Neural progenitor cell (in vitro differentiated cells): ENCODE results near the gene SASH3. TPM values are rescaled to one million over a fixed set of nuclear protein-coding genes. Genes with fewer than 3 reads are reported as not detected.
A peak's percentile ranks its signal among the peaks of the same experiment; 100 is the strongest.

Experiments used
- DNase-seq: peaks from one replicate; pipeline ENCODE4 v3.0.0-alpha.2; 2016; ENCODE audit warnings: low spot score
- H2AFZ ChIP-seq: fragments of 200-600 bp; sonication (generic); replicated peaks from 2 replicates; pipeline ENCODE4 v1.6.1; 2016; ENCODE audit warnings: antibody characterized with exemption
- H3F3A ChIP-seq: fragments of 200-600 bp; sonication (generic); 2 replicates; pipeline ENCODE4 v1.6.1; 2016; ENCODE audit warnings: antibody characterized with exemption, low read depth
- H3K27ac ChIP-seq: fragments of 200-600 bp; sonication (generic); 2 replicates; pipeline ENCODE4 v1.5.1; 2016; ENCODE audit warnings: mild to moderate bottlenecking
- H3K27me3 ChIP-seq: fragments of 200-600 bp; sonication (generic); 2 replicates; pipeline ENCODE4 v1.6.1; 2016; ENCODE audit warnings: mild to moderate bottlenecking, moderate library complexity
- H3K36me3 ChIP-seq: fragments of 200-600 bp; sonication (generic); 2 replicates; pipeline ENCODE4 v1.5.1; 2016
- H3K4me1 ChIP-seq: fragments of 200-600 bp; sonication (generic); 2 replicates; pipeline ENCODE4 v1.6.1; 2016; ENCODE audit warnings: mixed run types
- H3K4me2 ChIP-seq: fragments of 200-600 bp; sonication (generic); 2 replicates; pipeline ENCODE4 v1.6.1; 2016
- H3K4me3 ChIP-seq: fragments of 200-600 bp; sonication (generic); 2 replicates; pipeline ENCODE4 v1.5.1; 2016
- H3K79me2 ChIP-seq: fragments of 200-600 bp; sonication (generic); 2 replicates; pipeline ENCODE4 v1.6.1; 2016; ENCODE audit warnings: low read depth
- H3K9ac ChIP-seq: fragments of 200-600 bp; sonication (generic); 2 replicates; pipeline ENCODE4 v1.6.1; 2016
- H3K9me3 ChIP-seq: fragments of 200-600 bp; sonication (generic); 2 replicates; pipeline ENCODE4 v1.5.1; 2016; ENCODE audit warnings: low read depth
- H4K20me1 ChIP-seq: fragments of 200-600 bp; sonication (generic); 2 replicates; pipeline ENCODE4 v1.6.1; 2016; ENCODE audit warnings: low read depth
- H3K27ac Mint-ChIP-seq: 3 replicates; pipeline ENCODE4 v1.8.0; 2021; ENCODE audit warnings: mixed read lengths
- H3K27me3 Mint-ChIP-seq: 2 replicates; pipeline ENCODE4 v1.8.0; 2022; ENCODE audit warnings: low read depth, mild to moderate bottlenecking, inconsistent platforms, moderate library complexity, mixed read lengths; ENCODE audit not compliant: insufficient read depth
- H3K36me3 Mint-ChIP-seq: 3 replicates; pipeline ENCODE4 v1.8.0; 2021; ENCODE audit warnings: mixed read lengths
- H3K4me1 Mint-ChIP-seq: 3 replicates; pipeline ENCODE4 v1.8.0; 2021; ENCODE audit warnings: mixed read lengths
- H3K4me3 Mint-ChIP-seq: 3 replicates; pipeline ENCODE4 v1.8.0; 2021; ENCODE audit warnings: mild to moderate bottlenecking, moderate library complexity, mixed read lengths
- H3K9me3 Mint-ChIP-seq: 3 replicates; pipeline ENCODE4 v1.8.0; 2020; ENCODE audit warnings: mixed read lengths
- EZH2 ChIP-seq: fragments of 200-600 bp; sonication (generic); IDR thresholded peaks from 2 replicates; pipeline ENCODE4 v1.6.1; 2017; ENCODE audit warnings: antibody characterized with exemption, mild to moderate bottlenecking, moderate library complexity
- EZH2phosphoT487 ChIP-seq: fragments of 200-600 bp; sonication (generic); IDR thresholded peaks from 2 replicates; pipeline ENCODE4 v1.6.1; 2017; ENCODE audit warnings: antibody characterized with exemption
- total RNA-seq: library from RNA; depleted of rRNA; stranded (reverse); fragments of >200 nt; gene quantifications from 2 replicates; pipeline ENCODE4 v1.2.3, GENCODE V29; 2015; ENCODE audit warnings: low replicate concordance
- TF ChIP-seq, protein P1 (sequence below): fragments of 200-600 bp; sonication (generic); IDR thresholded peaks from 2 replicates; pipeline ENCODE4 v1.5.1; 2017; ENCODE audit warnings: antibody characterized with exemption, mild to moderate bottlenecking

SASH3 gene
- total RNA-seq, 1 donor from 2014 or later = not detected

DNA sequence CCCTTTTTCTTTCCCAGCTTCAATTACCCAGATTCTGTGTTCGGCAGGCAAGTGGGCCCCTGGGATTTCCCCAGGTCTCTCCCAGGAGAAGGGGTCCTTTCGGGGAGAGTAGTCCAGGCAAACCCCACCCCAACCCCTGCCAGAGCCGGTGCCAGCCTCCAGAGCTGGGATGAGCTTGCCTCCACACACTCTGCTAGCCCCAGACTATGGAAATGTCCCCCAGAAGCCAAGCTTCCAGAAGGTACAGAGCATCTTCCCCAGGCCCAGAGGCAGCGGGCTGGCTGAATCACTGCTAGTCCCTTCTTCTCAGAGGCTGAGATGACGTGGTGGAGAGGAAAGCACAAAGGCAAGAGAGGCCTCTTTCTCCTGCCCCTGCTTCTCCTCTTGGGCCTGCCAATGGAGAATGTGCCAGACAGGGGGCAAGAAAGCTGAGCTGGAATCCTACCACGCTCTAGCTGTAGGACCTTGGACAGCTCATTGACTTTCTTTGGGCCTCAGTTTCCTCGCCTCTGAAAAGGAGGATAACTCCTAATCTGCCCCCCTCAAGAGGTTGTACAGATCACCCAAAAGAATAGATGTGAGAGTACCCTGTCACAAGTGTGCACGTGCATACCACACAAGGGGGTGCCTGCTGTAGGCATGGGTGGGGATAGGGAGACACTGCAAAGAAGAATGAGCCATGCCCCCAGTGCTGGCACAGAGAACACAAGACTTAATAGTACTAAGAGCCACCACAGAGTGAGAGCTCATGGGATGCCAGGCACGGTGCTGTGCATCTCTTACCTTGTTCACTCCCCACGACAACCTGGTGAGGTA lies 2.1 kb downstream of the SASH3 start:
- no peak overlapping the region for H3K4me3 Mint-ChIP-seq

DNA sequence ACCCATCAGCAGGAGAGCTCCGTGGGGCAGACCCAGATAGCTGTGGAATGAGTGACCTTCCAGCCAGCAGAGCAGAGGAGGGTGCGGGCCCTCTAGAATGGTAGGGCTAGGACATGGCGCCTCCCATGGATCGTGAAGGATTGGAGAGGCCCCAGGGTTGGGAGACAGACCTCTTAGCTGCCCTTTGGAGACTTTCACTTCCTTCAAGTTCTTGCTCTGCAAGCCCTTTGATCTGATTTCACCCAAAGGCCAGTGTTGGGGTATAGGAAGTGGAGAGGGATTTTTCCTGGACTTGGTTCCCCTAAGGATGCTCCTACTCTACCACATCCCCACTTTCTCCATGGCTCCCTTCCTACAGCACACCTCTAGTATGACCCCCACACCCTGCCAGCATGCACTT lies 3.0 kb downstream of the SASH3 start:
- TF ChIP-seq EZH2 (no peak), EZH2phosphoT487 (no peak)
- TF ChIP-seq, protein P1, sequence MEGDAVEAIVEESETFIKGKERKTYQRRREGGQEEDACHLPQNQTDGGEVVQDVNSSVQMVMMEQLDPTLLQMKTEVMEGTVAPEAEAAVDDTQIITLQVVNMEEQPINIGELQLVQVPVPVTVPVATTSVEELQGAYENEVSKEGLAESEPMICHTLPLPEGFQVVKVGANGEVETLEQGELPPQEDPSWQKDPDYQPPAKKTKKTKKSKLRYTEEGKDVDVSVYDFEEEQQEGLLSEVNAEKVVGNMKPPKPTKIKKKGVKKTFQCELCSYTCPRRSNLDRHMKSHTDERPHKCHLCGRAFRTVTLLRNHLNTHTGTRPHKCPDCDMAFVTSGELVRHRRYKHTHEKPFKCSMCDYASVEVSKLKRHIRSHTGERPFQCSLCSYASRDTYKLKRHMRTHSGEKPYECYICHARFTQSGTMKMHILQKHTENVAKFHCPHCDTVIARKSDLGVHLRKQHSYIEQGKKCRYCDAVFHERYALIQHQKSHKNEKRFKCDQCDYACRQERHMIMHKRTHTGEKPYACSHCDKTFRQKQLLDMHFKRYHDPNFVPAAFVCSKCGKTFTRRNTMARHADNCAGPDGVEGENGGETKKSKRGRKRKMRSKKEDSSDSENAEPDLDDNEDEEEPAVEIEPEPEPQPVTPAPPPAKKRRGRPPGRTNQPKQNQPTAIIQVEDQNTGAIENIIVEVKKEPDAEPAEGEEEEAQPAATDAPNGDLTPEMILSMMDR = no peak
- Histone ChIP-seq H3K4me3 (no peak overlapping the region), H3K4me2 (no peak overlapping the region), H3K27ac (no peak overlapping the region), H2AFZ (no peak overlapping the region), H3K79me2 (no peaks in the 10 kb centered on the region), H4K20me1 (no peaks in the 10 kb centered on the region), H3K9ac (no peak overlapping the region), H3K9me3 (no peaks in the 10 kb centered on the region), H3K36me3 (no peaks in the 10 kb centered on the region), H3K27me3 (no peaks in the 10 kb centered on the region), H3F3A (no peaks in the 10 kb centered on the region), H3K4me1 (no peaks in the 10 kb centered on the region)
- H3K4me3 Mint-ChIP-seq = no peak overlapping the region
- H3K36me3 Mint-ChIP-seq = no peaks in the 10 kb centered on the region
- H3K27ac Mint-ChIP-seq = no peak overlapping the region
- no peak for DNase-seq
- peaks cover 3% of the 10 kb centered on the region for H3K27me3 Mint-ChIP-seq
- H3K9me3 Mint-ChIP-seq = peaks cover 2% of the 10 kb centered on the region
- peaks cover 23% of the 10 kb centered on the region for H3K4me1 Mint-ChIP-seq

More for the DNA sequence above, 2.1 kb downstream of the SASH3 start:
- no peak overlapping the region for H3K4me2 ChIP-seq
- peak overlapping the region; percentile 91 for H3K27ac Mint-ChIP-seq
- H3K27me3 Mint-ChIP-seq = peaks cover 2% of the 10 kb centered on the region
- no peaks in the 10 kb centered on the region for H4K20me1 ChIP-seq
- no peak overlapping the region for H2AFZ ChIP-seq
- no peaks in the 10 kb centered on the region for H3K9me3 ChIP-seq
- no peaks in the 10 kb centered on the region for H3K27me3 ChIP-seq
- H3K4me3 ChIP-seq = no peak overlapping the region
- H3K27ac ChIP-seq = no peak overlapping the region
- no peaks in the 10 kb centered on the region for H3K4me1 ChIP-seq
- no peaks in the 10 kb centered on the region for H3K36me3 Mint-ChIP-seq
- no peaks in the 10 kb centered on the region for H3K36me3 ChIP-seq
- no peaks in the 10 kb centered on the region for H3F3A ChIP-seq
- TF ChIP-seq, protein P1 = no peak
- TF ChIP-seq EZH2 = no peak
- TF ChIP-seq EZH2phosphoT487 = no peak
- peaks cover 25% of the 10 kb centered on the region for H3K4me1 Mint-ChIP-seq
- H3K9me3 Mint-ChIP-seq = peaks cover 2% of the 10 kb centered on the region
- no peak overlapping the region for H3K9ac ChIP-seq
- DNase-seq = no peak
- H3K79me2 ChIP-seq = no peaks in the 10 kb centered on the region

DNA sequence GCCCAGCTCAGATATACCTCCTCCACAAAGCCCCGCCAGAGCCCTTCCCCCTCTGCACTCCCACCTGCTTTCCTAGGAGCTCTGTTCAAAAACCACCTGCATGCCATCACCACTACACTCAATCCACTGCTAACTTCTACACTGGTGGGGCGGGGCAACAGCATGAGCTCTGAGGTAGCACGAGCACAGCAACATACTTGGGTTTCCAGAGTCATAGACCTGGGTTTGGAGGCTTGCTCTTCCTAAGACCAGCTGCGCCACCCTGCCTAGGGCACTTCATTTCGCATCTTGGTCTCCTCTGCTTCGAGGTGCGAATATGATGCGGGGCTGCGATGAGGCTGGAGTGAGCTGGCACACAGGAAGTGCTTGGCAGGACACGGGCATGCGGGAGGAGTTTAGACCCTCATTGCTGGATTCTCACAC lies 3.6 kb downstream of the SASH3 start:
- Mint-ChIP-seq H3K27ac (no peak overlapping the region), H3K4me3 (no peak overlapping the region), H3K27me3 (peaks cover 3% of the 10 kb centered on the region), H3K9me3 (peaks cover 2% of the 10 kb centered on the region), H3K4me1 (peaks cover 21% of the 10 kb centered on the region), H3K36me3 (no peaks in the 10 kb centered on the region)
- H3K9me3 ChIP-seq = no peaks in the 10 kb centered on the region
- H3K27me3 ChIP-seq = no peaks in the 10 kb centered on the region
- H2AFZ ChIP-seq = no peak overlapping the region
- no peaks in the 10 kb centered on the region for H3K36me3 ChIP-seq
- H3K9ac ChIP-seq = no peak overlapping the region
- H3K4me3 ChIP-seq = no peak overlapping the region
- no peak for DNase-seq
- H3K4me2 ChIP-seq = no peak overlapping the region
- no peaks in the 10 kb centered on the region for H4K20me1 ChIP-seq
- H3K4me1 ChIP-seq = no peaks in the 10 kb centered on the region
- H3K79me2 ChIP-seq = no peaks in the 10 kb centered on the region
- no peaks in the 10 kb centered on the region for H3F3A ChIP-seq
- H3K27ac ChIP-seq = no peak overlapping the region
- no peak for TF ChIP-seq EZH2phosphoT487

DNA sequence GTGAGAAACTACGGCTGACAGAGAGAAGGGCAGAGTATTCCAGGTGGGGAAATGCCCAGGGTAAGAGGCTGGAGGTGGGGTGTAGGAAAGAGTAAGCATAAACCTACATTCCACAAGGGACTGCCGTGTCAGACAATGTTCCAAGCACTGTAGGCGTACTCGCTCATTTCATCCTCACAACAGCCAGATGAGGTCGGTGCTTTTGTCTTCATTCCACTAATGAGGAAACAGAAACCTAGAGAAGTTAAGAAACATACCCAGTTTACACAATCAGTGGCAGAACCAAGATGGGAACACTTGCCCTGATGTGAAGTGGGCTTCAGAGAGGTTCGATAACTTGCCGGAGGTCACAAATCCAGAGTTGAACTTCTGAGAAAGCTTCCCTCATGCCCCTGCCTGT lies 4.6 kb downstream of the SASH3 start:
- Histone ChIP-seq H4K20me1 (no peaks in the 10 kb centered on the region), H3F3A (no peaks in the 10 kb centered on the region), H3K9me3 (no peaks in the 10 kb centered on the region), H3K27ac (no peak overlapping the region), H3K9ac (no peak overlapping the region), H3K4me2 (no peak overlapping the region), H3K36me3 (no peaks in the 10 kb centered on the region), H2AFZ (no peak overlapping the region), H3K4me1 (no peaks in the 10 kb centered on the region), H3K4me3 (no peak overlapping the region), H3K27me3 (no peaks in the 10 kb centered on the region), H3K79me2 (no peaks in the 10 kb centered on the region)
- H3K27me3 Mint-ChIP-seq = peaks cover 4% of the 10 kb centered on the region
- no peak overlapping the region for H3K4me3 Mint-ChIP-seq
- DNase-seq = no peak
- no peaks in the 10 kb centered on the region for H3K36me3 Mint-ChIP-seq
- H3K27ac Mint-ChIP-seq = peak overlapping the region; percentile 13
- peaks cover 22% of the 10 kb centered on the region for H3K4me1 Mint-ChIP-seq
- no peaks in the 10 kb centered on the region for H3K9me3 Mint-ChIP-seq
- TF ChIP-seq, protein P1 = no peak
- TF ChIP-seq EZH2 (no peak), EZH2phosphoT487 (no peak)
